IMR-90 (cell line): ENCODE results near the gene HIPK1. TPM values are rescaled to one million over a fixed set of nuclear protein-coding genes. Genes with fewer than 3 reads are reported as not detected.

Experiments used
- ATAC-seq: fragments of 200-7000 bp; cut with Tn5 transposase; 2 replicates; pipeline ENCODE4 v1.9.1; 2020; ENCODE audit warnings: low read depth, mild to moderate bottlenecking, moderate library complexity
- BruUV-seq: library from RNA; stranded (reverse); fragments of 400-500 nt; replicated peaks from 2 replicates; lab custom pipeline; 2021; lab: Mats Ljungman, UMichigan
- CTCF ChIA-PET: fragments of 300-600 bp; formaldehyde crosslinking; extraction: SDS; loops from one replicate; lab custom pipeline; 2021; ENCODE audit warnings: antibody characterized with exemption; lab: Yijun Ruan, JAX
- POLR2A ChIA-PET: fragments of 300-600 bp; sonication (Branson Sonifier 250); formaldehyde crosslinking; loops from one replicate; lab custom pipeline; 2022; ENCODE audit warnings: antibody characterized with exemption; ENCODE audit not compliant: unreplicated experiment; lab: Charles Lee
- DNase-seq: peaks from one replicate; pipeline ENCODE4 v3.0.0; 2013
- H2AFZ ChIP-seq: replicated peaks from 2 replicates; pipeline ENCODE3; 2013; ENCODE audit warnings: low read length, mild to moderate bottlenecking; ENCODE audit not compliant: poor library complexity
- H2AK5ac ChIP-seq: 2 replicates; pipeline ENCODE4 v1.6.1; 2013; ENCODE audit warnings: low read depth, low read length, inconsistent platforms
- H2AK9ac ChIP-seq: replicated peaks from 2 replicates; pipeline ENCODE3; 2013; ENCODE audit warnings: mild to moderate bottlenecking, low read depth, low read length, moderate library complexity; ENCODE audit not compliant: poor library complexity
- H2BK120ac ChIP-seq: 2 replicates; pipeline ENCODE4 v1.6.1; 2013; ENCODE audit warnings: low read depth, low read length, inconsistent platforms
- H2BK15ac ChIP-seq: 3 replicates; pipeline ENCODE4 v1.6.1; 2013; ENCODE audit warnings: low read depth, low read length, inconsistent platforms
- H2BK20ac ChIP-seq: 2 replicates; pipeline ENCODE4 v1.6.1; 2013; ENCODE audit warnings: low read depth, mild to moderate bottlenecking, inconsistent platforms, low read length, moderate library complexity
- H2BK5ac ChIP-seq: 2 replicates; pipeline ENCODE4 v1.6.1; 2013; ENCODE audit warnings: mild to moderate bottlenecking, low read depth, low read length, inconsistent platforms; ENCODE audit not compliant: poor library complexity, severe bottlenecking
- H3K14ac ChIP-seq: replicated peaks from 2 replicates; pipeline ENCODE4 v1.6.1; 2013; ENCODE audit warnings: low read depth, low read length, inconsistent platforms
- H3K18ac ChIP-seq: 2 replicates; pipeline ENCODE4 v1.6.1; 2013; ENCODE audit warnings: low read depth, low read length, control low read depth
- H3K23ac ChIP-seq: 2 replicates; pipeline ENCODE4 v1.6.1; 2013; ENCODE audit warnings: low read depth, low read length, inconsistent platforms
- H3K27ac ChIP-seq: 2 replicates; pipeline ENCODE4 v1.5.1; 2013; ENCODE audit warnings: mild to moderate bottlenecking, control low read depth, low read length; ENCODE audit not compliant: insufficient read depth
- H3K27me3 ChIP-seq: 2 replicates; pipeline ENCODE4 v1.6.1; 2013; ENCODE audit warnings: low read length; ENCODE audit not compliant: control insufficient read depth, insufficient read depth
- H3K36me3 ChIP-seq: 2 replicates; pipeline ENCODE4 v1.6.1; 2013; ENCODE audit warnings: low read length, mixed read lengths; ENCODE audit not compliant: control insufficient read depth, insufficient read depth
- H3K4ac ChIP-seq: 2 replicates; pipeline ENCODE4 v1.6.1; 2013; ENCODE audit warnings: low read depth, low read length, inconsistent platforms
- H3K4me1 ChIP-seq: 2 replicates; pipeline ENCODE4 v1.6.1; 2013; ENCODE audit warnings: low read length, mixed read lengths; ENCODE audit not compliant: control insufficient read depth, insufficient read depth
- H3K4me2 ChIP-seq: 2 replicates; pipeline ENCODE4 v1.6.1; 2013; ENCODE audit warnings: low read depth, mild to moderate bottlenecking, control low read depth, low read length, moderate library complexity
- H3K4me3 ChIP-seq: 2 replicates; pipeline ENCODE4 v1.5.1; 2013; ENCODE audit warnings: low read depth, mild to moderate bottlenecking, control low read depth, low read length, moderate library complexity; ENCODE audit not compliant: insufficient read depth
- H3K56ac ChIP-seq: 2 replicates; pipeline ENCODE4 v1.6.1; 2013; ENCODE audit warnings: low read length, inconsistent platforms; ENCODE audit not compliant: insufficient read depth; ENCODE audit errors: extremely low read depth
- H3K79me1 ChIP-seq, 2 experiments: 2 replicates each; pipeline ENCODE4 v1.6.1; 2013; ENCODE audit warnings: low read length in 2 of 2, inconsistent platforms in 1 of 2, low read depth in 1 of 2
- H3K9ac ChIP-seq: 2 replicates; pipeline ENCODE4 v1.6.1; 2013; ENCODE audit warnings: low read depth, low read length, control low read depth
- H3K9me1 ChIP-seq: 2 replicates; pipeline ENCODE4 v1.6.1; 2013; ENCODE audit warnings: low read length, inconsistent platforms; ENCODE audit not compliant: insufficient read depth
- H3K9me3 ChIP-seq: 2 replicates; pipeline ENCODE4 v1.6.1; 2013; ENCODE audit warnings: low read length; ENCODE audit not compliant: control insufficient read depth, insufficient read depth
- H4K20me1 ChIP-seq: 2 replicates; pipeline ENCODE4 v1.6.1; 2013; ENCODE audit warnings: low read length, inconsistent platforms; ENCODE audit not compliant: insufficient read depth
- H4K5ac ChIP-seq: 2 replicates; pipeline ENCODE4 v1.6.1; 2013; ENCODE audit warnings: mild to moderate bottlenecking, low read depth, low read length, control low read depth
- H4K8ac ChIP-seq, 2 experiments: 2 replicates each; pipeline ENCODE4 v1.6.1; 2013; ENCODE audit warnings: low read depth in 2 of 2, low read length in 2 of 2, control low read depth in 1 of 2, inconsistent platforms in 1 of 2
- H4K91ac ChIP-seq: 2 replicates; pipeline ENCODE4 v1.6.1; 2013; ENCODE audit warnings: low read depth, low read length, inconsistent platforms; ENCODE audit not compliant: insufficient read depth
- CEBPB ChIP-seq: IDR thresholded peaks from 2 replicates; pipeline ENCODE4 v1.6.1; 2012; ENCODE audit warnings: low read depth, low read length, improper control_type of control experiment
- ELK1 ChIP-seq: fragments of 150-350 bp; IDR thresholded peaks from 2 replicates; pipeline ENCODE4 v1.6.1; 2016; ENCODE audit warnings: low read depth, mild to moderate bottlenecking, low read length, moderate library complexity, borderline replicate concordance
- MXI1 ChIP-seq: IDR thresholded peaks from 2 replicates; pipeline ENCODE4 v1.6.1; 2012; ENCODE audit warnings: low read depth, mild to moderate bottlenecking, low read length, moderate library complexity, borderline replicate concordance
- RAD21 ChIP-seq: IDR thresholded peaks from 2 replicates; pipeline ENCODE4 v1.6.1; 2012; ENCODE audit warnings: low read length, improper control_type of control experiment
- RCOR1 ChIP-seq: IDR thresholded peaks from 2 replicates; pipeline ENCODE4 v1.6.1; 2012; ENCODE audit warnings: mild to moderate bottlenecking, low read length, improper control_type of control experiment; ENCODE audit not compliant: insufficient replicate concordance
- WGBS, 2 experiments: methylation state at CpG; one replicate each; pipeline versions ENCODE4 v1.1.5 to v1.1.7; 2013; ENCODE audit warnings: missing lambda C conversion rate in 2 of 2; ENCODE audit not compliant: insufficient read length in 1 of 2; ENCODE audit errors: extremely low coverage in 2 of 2; 5-methylcytosine and 5-hydroxymethylcytosine counted together
- dilution Hi-C: fragments of 300-500 bp; cut with HindIII; formaldehyde crosslinking; loops from one replicate; pipeline ENCODE4 v1.14.3; 2018; ENCODE audit warnings: low sequenced_read_pairs; ENCODE audit not compliant: unreplicated experiment
- in situ Hi-C: fragments of 300-500 bp; cut with MboI; formaldehyde crosslinking; loops from 3 replicates; pipeline ENCODE4 v1.14.3; 2019; ENCODE audit warnings: low sequenced_read_pairs, inconsistent platforms, mixed read lengths
- intact Hi-C: fragments of 100-400 bp; cut with micrococcal nuclease; formaldehyde crosslinking; loops from 2 replicates; pipeline ENCODE4 v1.10.0; 2022
- polyA plus RNA-seq, 3 experiments: library from polyadenylated mRNA; depleted of rRNA; stranded (reverse); fragments of >200 nt; gene quantifications; 2 replicates each; pipeline ENCODE4 v1.2.3, GENCODE V29; 2012; ENCODE audit warnings: low replicate concordance in 1 of 3
- total RNA-seq: library from RNA; depleted of rRNA; stranded (reverse); fragments of >200 nt; gene quantifications from 2 replicates; pipeline ENCODE4 v1.2.3, GENCODE V29; 2012

The HIPK1 gene
- total and polyA plus RNA-seq, 2 of the 4 experiments (the other 2 are of a cell fraction) = 15.3 to 33.9 TPM

GRCh38 chr1:114002492-114003239 lies 73.5 kb downstream of the HIPK1 start:
- H3K18ac ChIP-seq = no peak overlapping the region
- H2BK20ac ChIP-seq = no peak overlapping the region
- no peaks in the 10 kb centered on the region for H3K9me3 ChIP-seq
- H3K56ac ChIP-seq = no peak overlapping the region
- in situ Hi-C loops (no loop called here), intact Hi-C loops (no loop called here), dilution Hi-C loops (no loop called here)
- no peak overlapping the region for H2BK5ac ChIP-seq
- POLR2A ChIA-PET = no interaction called here
- no peaks in the 10 kb centered on the region for H4K20me1 ChIP-seq
- H3K23ac ChIP-seq = no peak overlapping the region
- ATAC-seq = peak; percentile 97
- CTCF ChIA-PET = no interaction called here
- BruUV-seq = no TSS peak
- H2BK15ac ChIP-seq = no peak overlapping the region
- no peak overlapping the region for H3K4me3 ChIP-seq
- no peak overlapping the region for H4K91ac ChIP-seq
- H2AK5ac ChIP-seq = no peak overlapping the region
- no peak overlapping the region for H3K14ac ChIP-seq
- no peak overlapping the region for H4K8ac ChIP-seq
- no peaks in the 10 kb centered on the region for H3K79me1 ChIP-seq
- H3K9me1 ChIP-seq = no peaks in the 10 kb centered on the region
- no peak overlapping the region for H2AK9ac ChIP-seq
- H4K5ac ChIP-seq = no peak overlapping the region
- peaks cover 11% of the 10 kb centered on the region for H3K27me3 ChIP-seq
- no peak overlapping the region for H3K9ac ChIP-seq
- H2AFZ ChIP-seq = no peak overlapping the region
- WGBS, 2 experiments = 22% methylated on average over 6 of the region's 15 CpGs; no CpG with 5 or more reads in 1 of the 2 experiments
- TF ChIP-seq CEBPB (peak; percentile 19; the same call in 1 of the 2 replicates), ELK1 (no peak), RAD21 (no peak), RCOR1 (no peak), MXI1 (no peak)
- no peak overlapping the region for H2BK120ac ChIP-seq
- H3K27ac ChIP-seq = no peak overlapping the region
- H3K36me3 ChIP-seq = no peaks in the 10 kb centered on the region
- no peak overlapping the region for H3K4ac ChIP-seq
- peaks cover 4% of the 10 kb centered on the region; the same call in 1 of the 2 replicates for H3K4me1 ChIP-seq
- no peak for DNase-seq
- H3K4me2 ChIP-seq = no peak overlapping the region; the same call in 1 of the 2 replicates
